CD1c-positive myeloid dendritic cell (primary cell): Measurements from ENCODE around the gene PYCARD.
"Not testable (repeated sequence)": the region's sequence is repeated elsewhere in the genome, so short reads cannot be mapped to it uniquely, and the experiment has no call there.

Experiments used
- DNase-seq: peaks from one replicate; pipeline ENCODE4 v3.0.0-alpha.2; 2016; ENCODE audit errors: extremely low spot score

PYCARD gene

GRCh38 chr16:31191697-31192428, 10.7 kb downstream of the PYCARD start:
- no peak for DNase-seq

DNA sequence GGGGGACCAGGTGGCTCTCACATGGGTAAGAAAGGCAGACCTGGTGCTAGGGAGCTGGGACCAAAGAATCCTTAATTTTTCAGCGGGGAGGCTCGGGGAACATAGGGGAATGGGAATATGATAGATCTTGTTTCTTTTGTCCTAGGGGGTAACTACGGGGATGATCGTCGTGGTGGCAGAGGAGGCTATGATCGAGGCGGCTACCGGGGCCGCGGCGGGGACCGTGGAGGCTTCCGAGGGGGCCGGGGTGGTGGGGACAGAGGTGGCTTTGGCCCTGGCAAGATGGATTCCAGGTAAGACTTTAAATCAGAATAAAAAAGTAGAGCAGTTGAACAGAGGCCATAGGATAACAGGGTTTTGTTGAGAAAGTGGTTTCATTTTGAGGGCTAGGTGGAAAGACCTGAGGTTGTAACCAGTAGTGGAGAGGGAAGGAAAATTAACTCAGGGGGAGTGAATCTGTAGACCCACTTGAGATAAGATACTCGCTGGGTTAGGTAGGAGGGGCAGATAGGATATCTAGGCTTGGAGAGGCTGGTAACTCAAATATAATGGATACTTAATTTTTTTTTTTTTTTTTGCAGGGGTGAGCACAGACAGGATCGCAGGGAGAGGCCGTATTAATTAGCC, 11.6 kb downstream of the PYCARD start:
- DNase-seq, result no peak

- DNase-seq, result no peak
Observed at GRCh38 chr16:31190061-31190460, 12.5 kb downstream of the PYCARD start.

- DNase-seq, result no peak
Observed at GRCh38 chr16:31189412-31189778, 13.2 kb downstream of the PYCARD start.

GRCh38 chr16:31188450-31189411, 13.8 kb downstream of the PYCARD start:
- no peak for DNase-seq

GRCh38 chr16:31187808-31188189, 14.8 kb downstream of the PYCARD start:
- no peak for DNase-seq

GRCh38 chr16:31186930-31187807, 15.4 kb downstream of the PYCARD start:
- DNase-seq, result no peak

- DNase-seq, result peak; percentile 53
Observed at GRCh38 chr16:31186176-31186575, 16.4 kb downstream of the PYCARD start.

DNA sequence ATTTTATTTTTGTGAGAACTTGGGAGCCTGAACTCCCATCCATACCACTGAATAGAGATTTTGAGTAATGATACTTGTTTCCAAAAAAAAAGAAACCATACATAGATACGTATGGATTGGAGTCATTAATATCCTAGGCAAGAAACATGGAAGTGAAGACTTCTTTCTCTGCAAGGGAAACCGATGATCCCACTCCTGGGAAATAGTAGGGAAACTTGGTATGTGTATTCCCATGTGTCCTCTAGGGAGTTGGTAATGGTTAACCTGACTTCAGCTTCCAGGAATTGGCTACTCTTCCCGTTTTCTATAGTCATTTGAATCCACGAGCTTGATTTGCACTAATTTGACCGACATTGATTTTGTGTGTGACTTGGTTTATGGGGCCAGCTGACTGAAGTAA, 17.2 kb downstream of the PYCARD start:
- no peak for DNase-seq

DNA sequence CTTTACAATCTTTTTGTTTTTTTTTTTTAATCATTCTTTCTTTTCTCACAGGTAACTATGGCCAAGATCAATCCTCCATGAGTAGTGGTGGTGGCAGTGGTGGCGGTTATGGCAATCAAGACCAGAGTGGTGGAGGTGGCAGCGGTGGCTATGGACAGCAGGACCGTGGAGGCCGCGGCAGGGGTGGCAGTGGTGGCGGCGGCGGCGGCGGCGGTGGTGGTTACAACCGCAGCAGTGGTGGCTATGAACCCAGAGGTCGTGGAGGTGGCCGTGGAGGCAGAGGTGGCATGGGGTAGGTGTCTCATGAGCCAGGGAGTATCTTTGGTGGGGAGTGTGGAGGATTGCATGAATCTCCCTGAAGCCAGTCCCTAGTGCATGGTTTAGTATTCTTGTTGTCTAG, 17.7 kb downstream of the PYCARD start:
- DNase-seq, result no peak

DNA sequence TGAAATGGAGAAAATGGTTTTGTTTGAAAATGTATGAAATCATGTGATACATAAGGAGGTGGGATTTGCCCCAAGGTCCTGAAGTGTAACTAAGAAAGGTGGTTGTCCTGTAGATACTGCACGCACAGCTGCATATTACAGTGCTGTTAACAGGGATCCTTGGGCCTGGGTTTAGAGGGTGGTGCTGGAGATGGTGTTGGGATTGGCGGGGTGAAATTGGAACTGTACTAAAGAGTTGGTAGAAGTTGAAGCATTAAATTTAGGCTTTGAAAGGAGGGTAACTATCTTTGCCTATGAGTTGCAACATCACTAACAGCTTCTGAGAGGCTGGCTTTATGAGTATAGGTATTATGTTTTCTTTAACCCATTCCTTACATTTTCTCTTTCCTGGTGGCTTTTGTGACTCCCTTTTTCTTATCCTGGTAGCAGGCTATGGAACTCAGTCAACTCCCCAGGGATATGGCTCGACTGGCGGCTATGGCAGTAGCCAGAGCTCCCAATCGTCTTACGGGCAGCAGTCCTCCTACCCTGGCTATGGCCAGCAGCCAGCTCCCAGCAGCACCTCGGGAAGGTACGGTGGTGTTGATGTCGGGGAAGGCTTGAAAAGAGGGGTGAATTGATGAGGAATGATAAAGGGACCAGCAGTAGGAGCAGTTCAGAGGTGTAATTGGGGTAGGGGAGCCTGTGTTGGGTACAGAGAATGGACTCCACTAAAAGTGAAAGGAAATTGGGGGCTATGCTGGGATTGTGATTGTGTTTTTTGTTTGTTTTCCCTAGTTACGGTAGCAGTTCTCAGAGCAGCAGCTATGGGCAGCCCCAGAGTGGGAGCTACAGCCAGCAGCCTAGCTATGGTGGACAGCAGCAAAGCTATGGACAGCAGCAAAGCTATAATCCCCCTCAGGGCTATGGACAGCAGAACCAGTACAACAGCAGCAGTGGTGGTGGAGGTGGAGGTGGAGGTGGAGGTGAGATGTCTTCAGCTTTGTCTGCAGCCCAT, 18.8 kb downstream of the PYCARD start:
- DNase-seq, result no peak

- DNase-seq, result no peak
Observed at GRCh38 chr16:31182391-31182790, 20.2 kb downstream of the PYCARD start.

DNA sequence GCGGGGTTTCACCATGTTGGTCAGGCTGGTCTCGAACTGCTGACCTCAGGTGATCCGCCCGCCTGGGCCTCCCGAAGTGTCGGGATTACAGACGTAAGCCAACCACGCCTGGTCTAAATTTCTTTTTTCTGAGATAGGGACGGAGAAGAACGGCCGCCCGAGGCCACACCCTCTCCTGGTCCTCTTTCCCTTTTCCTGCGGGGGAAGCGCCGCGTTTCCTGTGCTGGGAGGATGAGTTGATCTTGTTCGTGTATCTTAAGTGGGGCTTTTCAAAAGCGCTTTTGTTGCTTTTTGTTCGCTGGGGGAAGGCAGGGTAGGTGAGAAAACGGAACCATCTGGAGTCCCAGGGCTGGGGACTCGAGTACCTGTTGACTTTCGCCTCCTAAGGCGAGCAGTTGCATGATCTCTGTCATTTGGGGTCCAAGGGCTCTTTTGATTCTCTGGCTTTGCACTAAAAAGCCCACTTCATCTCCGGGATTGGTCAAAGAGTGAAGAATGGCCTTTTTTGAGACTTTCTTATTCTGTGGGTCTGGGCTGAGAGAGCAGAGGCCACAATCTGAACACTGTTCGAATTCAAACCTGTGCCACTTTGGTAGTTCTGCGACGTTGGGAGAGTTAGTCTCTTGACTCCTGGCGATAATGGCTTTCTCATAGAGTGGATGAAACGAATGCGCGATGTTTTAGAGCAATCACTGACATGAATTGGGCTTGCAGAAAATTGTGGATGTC, 21.3 kb downstream of the PYCARD start:
- peak; percentile 79 for DNase-seq

DNA sequence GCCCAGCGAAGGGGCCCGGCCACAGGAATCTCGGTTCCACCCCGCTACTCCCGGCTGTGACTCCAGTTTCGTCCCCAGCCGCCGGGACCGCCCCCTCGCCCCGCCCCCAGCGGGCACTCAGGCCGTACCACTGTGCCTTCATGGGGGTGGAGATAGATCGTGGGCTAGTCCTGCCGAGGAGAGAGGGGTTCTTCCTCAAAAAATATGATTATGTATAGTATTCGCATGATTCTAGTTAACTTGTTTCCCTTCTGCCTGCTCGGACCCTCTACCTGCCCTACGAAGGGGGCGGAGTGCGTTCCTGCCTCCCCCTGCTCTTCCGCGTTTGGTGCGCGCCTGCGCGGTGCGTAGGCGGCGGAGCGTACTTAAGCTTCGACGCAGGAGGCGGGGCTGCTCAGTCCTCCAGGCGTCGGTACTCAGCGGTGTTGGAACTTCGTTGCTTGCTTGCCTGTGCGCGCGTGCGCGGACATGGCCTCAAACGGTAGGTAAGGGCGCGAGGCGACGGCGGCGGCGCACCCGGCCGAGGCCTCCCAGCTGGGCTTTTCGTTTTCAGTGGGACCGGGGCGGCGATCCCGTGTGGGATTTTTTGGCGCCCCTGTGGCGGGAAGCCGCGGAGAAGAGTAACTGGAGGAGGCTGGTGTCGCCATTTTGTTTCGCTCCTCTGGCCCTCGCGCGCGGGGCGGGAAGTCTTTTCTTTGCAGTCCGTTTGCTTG, 22.7 kb downstream of the PYCARD start, which contains the start of gene FUS:
TSS of gene FUS (plus strand) at position 393 of the 713 bp plus-strand sequence. CDS start at position 469, 76 bp downstream.
- DNase-seq, result peak; percentile 96

DNA sequence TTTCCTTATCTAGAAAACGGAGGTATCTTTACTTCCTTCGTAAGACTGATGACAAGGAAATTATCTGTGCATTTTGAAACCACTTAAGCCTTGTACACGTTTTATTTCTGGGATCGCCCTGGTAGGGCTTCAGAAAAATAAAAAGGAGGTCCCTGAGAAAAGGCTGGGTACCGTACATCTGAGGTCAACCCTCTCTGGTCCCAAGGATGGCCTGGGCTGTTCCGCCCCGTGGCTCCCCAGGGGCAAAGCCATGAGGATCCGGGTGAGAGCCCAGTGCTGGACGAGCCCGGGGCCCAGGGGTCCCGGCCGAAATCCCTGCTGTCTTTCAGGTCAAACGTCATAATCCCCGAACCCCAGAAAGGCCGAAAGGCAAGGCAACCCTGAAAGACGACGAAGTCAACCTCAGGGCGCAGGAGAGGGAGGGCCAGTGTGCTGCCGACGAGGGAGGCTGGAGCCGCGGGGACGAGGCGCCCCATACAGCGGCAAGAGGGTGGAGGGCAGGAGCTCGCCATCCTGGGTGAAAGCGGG, 23.3 kb downstream of the PYCARD start:
- no peak for DNase-seq

DNA sequence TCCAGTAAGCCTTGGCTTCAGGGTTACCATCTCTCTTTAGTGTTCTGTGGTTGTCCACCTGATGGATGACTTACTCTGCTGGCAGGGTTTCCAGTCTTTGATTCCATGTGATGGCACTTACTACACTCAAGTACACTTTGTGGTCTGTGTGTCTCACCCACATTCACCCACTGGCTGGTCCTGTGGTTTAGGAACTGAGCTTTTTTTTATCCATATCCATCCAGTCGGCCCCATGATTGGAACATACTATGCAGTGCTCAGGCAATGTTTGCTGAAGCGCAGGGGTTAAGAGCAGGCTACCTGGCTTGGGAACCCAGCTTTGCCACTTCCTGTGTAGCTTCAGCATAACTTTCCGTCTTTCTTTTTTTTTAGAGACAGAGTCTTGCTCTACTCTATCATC, 25.4 kb downstream of the PYCARD start:
- peak; percentile 77 for DNase-seq

DNA sequence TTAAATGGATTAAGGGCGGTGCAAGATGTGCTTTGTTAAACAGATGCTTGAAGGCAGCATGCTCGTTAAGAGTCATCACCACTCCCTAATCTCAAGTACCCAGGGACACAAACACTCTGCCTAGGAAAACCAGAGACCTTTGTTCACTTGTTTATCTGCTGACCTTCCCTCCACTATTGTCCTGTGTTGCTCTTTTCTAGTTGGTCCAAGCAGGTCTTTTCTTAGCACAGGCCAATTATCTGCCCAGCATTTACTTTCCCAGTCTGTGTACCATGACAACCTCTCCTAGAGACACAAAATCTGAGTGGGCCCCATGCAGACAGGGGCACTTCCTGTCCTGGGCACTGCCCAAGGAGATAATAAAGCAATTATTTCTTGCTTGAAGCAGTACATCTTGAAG, 32.5 kb downstream of the PYCARD start:
- not testable (repeated sequence) for DNase-seq

- no peak for DNase-seq
Observed at GRCh38 chr16:31168848-31169247, 33.7 kb downstream of the PYCARD start.

DNA sequence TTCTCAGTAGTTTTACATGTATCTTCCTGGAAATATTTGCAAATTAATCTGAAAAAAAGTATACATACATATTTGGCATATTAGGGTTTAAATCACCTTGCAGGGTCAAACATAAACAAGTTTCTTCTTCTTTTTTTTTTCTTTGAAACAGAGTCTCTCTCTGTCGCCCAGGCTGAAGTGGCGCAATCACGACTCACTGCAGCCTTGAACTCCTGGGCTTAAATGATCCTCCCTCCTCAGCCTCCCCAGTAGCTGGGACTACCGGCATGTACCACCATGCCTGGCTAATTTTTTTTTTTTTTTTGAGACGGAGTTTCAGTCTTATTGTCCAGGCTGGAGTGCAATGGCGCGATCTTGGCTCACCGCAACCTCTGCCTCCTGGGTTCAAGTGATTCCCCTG, 35.2 kb downstream of the PYCARD start:
- DNase-seq, result no peak
